ENCODE data around the gene CHRNA9.
A peak's percentile ranks its signal among the peaks of the same experiment; 100 is the strongest.

Gene CHRNA9

GRCh38 chr4:40308528-40309122 is 26.5 kb upstream of the CHRNA9 start:
- no peak for DNase-seq (ENCODE audit: low read depth)

- DNase-seq (ENCODE audit: low read depth): peak; percentile 74
These were observed 25.8 kb upstream of the CHRNA9 start for GRCh38 chr4:40309250-40309774.

DNA sequence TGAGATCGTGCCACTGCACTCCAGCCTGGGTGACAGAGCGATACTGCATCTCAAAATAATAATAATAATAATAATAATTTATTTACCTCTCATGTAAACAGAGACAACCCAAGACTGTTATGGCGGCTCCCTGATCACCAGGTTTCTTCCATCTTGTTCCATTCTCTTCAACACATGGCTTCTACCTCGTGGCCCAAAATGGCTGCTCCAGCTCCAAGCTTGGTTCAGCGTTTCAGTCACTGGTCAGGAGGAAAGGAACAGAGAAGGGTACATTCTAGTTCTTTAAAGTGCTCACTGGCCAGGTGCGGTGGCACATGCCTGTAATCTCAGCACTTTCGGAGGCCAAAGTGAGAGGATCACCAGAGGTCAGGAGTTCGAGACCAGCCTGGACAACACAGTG is 24.9 kb upstream of the CHRNA9 start:
- no peak for DNase-seq (ENCODE audit: low read depth)

GRCh38 chr4:40311811-40312346 is 23.3 kb upstream of the CHRNA9 start:
- no peak for DNase-seq (ENCODE audit: low read depth)

DNA sequence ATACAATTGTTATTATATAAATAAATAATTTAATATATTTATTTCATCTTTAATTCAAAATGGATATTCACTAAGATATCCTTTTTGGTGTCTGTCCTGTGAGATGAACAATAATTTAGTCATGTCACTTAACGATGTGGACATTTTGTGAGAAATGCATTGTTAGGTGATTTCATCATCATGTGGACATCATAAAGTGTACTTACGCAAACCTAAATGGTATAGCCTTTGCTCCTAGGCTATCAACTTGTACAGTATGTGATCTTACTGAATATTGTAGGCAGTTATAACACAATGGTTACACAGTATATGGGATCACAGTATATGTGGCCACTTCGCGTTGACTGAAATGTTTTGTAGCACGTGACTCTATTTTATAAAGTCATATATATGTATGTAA is 20.2 kb upstream of the CHRNA9 start:
- peak; percentile 48 for DNase-seq (ENCODE audit: low read depth)

DNA sequence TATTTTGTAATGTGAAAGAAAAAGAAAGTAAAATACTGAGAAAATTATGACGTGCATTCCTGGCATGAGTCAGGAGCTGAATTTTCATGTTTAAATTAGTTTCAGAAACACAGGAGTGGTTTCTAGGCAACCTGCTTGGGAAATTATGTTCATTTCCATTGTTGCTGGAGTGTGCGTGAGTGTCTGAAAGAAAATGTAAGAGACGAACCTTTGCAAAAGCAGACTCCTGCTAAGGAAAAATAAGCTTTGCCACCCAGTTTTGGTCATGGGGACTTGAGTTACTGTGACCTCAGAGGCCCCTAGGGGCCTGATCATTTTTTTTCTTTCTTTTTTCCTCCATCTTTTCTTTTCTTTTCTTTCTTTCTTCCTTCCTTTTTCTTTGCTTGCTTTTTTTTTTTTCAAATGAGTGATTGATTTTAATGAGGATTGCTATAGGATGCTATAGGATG is 18.8 kb upstream of the CHRNA9 start:
- DNase-seq (ENCODE audit: low read depth): peak; percentile 96

GRCh38 chr4:40316782-40317635 is 18.1 kb upstream of the CHRNA9 start:
- DNase-seq (ENCODE audit: low read depth): peak; percentile 97

DNA sequence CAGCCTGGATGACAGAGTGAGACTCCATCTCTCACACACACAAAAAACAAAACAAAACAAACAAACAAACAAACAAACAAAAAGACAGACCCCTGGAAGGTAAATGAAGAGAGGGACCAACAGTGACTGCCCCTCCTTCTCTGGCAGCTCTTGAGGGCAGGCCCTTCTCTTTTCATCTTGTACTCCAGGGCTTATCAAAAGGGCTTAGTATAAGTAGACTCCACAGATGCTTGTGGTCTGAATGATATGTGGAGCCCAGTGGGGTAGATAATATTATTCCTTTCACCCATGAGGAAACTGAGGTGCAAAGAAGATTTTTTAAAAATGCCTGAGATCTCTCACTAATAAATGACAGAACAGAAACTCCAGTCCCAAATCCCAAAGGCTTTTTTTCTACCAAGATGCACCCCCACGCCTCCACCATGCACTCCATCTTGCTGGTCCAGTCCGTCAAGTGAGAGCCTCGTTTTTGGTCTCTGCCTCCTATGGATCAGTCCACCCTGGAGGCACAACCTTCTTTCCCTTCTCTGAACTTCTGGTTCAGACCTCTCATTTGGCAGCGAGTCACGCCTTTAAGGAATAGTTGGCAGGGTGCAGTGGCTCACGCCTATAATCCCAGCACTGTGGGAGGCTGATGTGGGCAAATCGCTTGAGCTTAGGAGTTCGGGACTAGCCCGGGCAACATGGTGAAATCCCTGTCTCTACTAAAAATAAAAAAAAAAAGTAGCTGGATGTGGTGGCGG is 17.0 kb upstream of the CHRNA9 start:
- DNase-seq (ENCODE audit: low read depth): peak; percentile 87

DNA sequence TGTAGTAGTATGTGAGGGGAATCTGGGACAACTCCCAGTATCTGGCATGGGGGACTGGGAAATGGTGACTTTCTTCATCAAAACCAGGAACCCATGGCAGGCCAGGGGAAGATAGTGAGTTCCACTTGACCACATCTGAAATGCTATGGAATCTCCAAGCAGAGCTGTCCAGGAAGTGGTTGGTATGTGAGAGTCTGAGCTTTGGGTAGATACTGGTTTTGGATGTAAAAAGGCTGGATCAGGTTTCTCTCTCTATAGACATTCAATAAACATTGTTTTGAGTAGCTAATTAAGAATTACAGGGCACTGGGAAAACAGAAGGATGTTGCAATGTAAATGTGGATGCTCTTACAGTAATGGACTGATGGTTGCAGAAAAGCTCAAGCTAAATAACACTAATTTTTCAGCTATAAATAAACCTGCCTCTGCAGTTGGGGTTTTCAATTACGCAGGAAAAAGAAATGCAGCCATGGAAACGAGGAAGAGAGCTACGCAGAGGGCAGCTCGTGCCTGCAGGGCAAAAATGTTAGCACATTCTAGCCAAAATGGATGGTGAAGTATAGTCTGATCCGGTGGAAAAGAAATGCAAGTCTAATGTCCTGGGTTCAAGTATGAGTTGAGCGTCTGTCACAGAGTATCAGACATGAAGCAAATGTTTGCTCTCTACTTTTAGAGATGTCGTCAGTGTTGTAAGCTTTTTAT is 13.4 kb upstream of the CHRNA9 start:
- peak; percentile 85 for DNase-seq (ENCODE audit: low read depth)

- DNase-seq (ENCODE audit: low read depth): peak; percentile 95
These were observed 12.3 kb upstream of the CHRNA9 start for GRCh38 chr4:40322811-40323210.

DNA sequence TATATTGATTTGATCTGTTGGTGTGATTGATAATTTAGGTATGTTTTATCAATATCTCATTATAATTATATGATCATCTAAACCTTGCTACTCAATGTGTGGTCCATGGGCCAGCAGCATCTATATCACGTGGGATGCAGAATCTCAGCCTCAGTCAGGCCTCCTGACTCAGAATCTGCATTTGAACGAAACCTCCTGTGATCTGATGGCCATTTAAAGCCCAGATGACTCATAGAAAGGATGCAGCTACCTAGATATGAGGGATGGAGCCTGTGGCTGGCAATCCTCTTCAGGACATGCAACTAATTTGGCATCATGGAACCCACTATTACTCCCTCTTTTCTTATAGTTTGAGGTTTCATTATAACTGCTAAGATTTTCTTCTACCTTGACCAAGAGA is 11.3 kb upstream of the CHRNA9 start:
- DNase-seq (ENCODE audit: low read depth): peak; percentile 54

DNA sequence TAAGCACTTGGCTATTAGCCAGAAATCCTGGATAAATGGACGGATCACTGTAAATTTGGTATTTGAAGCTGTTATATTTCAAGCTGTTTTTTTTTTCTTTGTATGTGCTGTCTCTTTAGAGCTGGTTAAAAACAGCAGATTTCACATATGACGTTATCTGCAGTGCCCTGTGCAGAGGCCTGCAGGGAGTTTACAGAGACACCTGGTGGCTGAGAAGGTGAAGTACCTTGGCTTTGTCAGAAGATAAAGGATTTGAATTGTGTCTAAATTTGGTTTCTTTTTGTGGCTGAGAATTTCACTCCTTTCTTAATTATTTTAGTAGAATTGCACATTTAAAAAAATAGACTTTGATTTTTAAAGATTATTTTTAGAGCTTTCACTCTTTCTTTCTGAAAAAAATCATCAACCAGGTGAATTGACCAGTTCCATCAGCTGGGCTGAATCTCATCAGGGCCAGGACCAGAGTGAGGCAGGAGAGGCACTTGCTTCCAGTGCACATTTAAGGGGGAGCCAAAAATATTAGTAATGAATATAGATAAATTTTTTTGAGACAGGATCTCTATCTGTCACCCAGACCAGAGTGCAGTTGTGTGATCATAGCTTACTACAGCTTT is 9.6 kb upstream of the CHRNA9 start:
- peak; percentile 82 for DNase-seq (ENCODE audit: low read depth)

GRCh38 chr4:40327340-40327739 is 7.8 kb upstream of the CHRNA9 start:
- DNase-seq (ENCODE audit: low read depth): peak; percentile 42

GRCh38 chr4:40328383-40328782 is 6.8 kb upstream of the CHRNA9 start:
- no peak for DNase-seq (ENCODE audit: low read depth)

DNA sequence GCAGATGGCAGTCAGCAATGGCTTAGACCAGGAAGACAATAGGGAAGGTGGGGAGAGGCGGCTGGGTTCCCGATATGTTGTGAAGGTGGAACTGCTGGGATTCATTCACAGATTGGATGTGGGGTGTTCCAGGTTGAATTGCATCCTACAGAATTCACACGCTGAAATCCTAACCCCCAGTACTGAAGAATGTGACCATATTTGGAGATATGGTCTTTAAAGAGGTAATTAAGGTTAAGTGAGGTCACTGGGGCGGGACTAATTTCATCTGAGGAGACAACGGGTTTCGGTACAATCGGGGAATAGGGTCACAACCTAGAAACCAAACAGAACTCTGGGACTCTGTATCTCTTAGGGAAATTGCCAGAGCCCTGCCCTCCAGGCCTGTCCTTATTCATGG is 5.3 kb upstream of the CHRNA9 start:
- no peak for DNase-seq (ENCODE audit: low read depth)

- DNase-seq (ENCODE audit: low read depth): no peak
These were observed 4.6 kb upstream of the CHRNA9 start for GRCh38 chr4:40330536-40330935.

GRCh38 chr4:40331101-40331745 is 3.9 kb upstream of the CHRNA9 start:
- peak; percentile 81 for DNase-seq (ENCODE audit: low read depth)

DNA sequence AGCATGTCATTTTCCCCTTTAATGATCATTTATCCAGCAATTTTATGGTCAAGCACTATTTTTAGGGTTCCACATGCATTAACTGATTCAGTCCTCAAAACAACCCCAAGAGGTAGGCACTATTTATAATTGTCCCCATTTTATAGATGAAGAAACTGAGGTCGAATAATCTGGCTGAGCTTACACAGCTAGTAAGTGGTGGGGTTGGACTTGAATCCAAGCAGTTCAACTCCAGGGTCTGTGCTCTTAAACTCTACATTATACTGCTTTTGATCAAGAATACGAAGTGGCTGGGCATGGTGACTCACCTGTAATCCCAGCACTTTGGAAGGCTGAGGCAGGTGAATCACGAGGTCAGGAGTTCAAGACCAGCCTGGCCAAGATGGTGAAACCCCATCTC is 3.2 kb upstream of the CHRNA9 start:
- no peak for DNase-seq (ENCODE audit: low read depth)

DNA sequence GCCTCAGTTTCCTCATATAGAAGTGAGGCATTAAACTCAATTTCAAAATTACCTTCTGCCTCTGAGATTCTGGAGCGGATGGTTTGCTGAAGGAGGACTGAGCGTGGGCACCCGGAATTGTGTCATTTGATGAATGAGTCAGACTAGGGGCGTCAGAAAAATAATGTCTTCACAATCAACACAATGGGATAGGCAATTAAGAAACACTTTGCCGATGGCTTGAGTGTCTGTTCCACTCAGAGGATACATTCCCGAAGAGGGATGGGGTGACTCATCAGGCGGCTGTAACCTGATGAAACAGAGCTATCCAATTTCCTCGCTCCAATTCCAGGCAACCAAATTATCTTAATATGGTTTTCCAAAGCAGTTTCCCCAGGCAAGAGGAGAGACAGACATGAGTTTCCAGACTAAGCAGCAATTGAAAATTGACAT is 1.2 kb upstream of the CHRNA9 start:
- DNase-seq (ENCODE audit: low read depth): peak; percentile 69

GRCh38 chr4:40335525-40335894 is 377 bp downstream of the CHRNA9 start:
- peak; percentile 65 for DNase-seq (ENCODE audit: low read depth)

- no peak for DNase-seq (ENCODE audit: low read depth)
These were observed 1.9 kb downstream of the CHRNA9 start for GRCh38 chr4:40337051-40337450.
